PC-9 (cell line): Measurements from ENCODE around the gene ZNF71. TPM values are rescaled to one million over a fixed set of nuclear protein-coding genes. Genes with fewer than 3 reads are reported as not detected.

Experiments
- BruUV-seq: library from RNA; stranded (reverse); fragments of 400-500 nt; replicated peaks from 2 replicates; lab custom pipeline; 2021; lab: Mats Ljungman, UMichigan
- CTCF ChIA-PET: fragments of 300-600 bp; sonication (Branson Sonifier 250); formaldehyde crosslinking; loops from one replicate; lab custom pipeline; 2022; ENCODE audit warnings: antibody characterized with exemption; lab: Charles Lee
- POLR2A ChIA-PET: fragments of 300-600 bp; sonication (Branson Sonifier 250); formaldehyde crosslinking; loops from one replicate; lab custom pipeline; 2022; ENCODE audit warnings: antibody characterized with exemption; ENCODE audit not compliant: unreplicated experiment; lab: Charles Lee
- DNase-seq, 2 experiments: peaks; one replicate each; pipeline versions ENCODE4 v3.0.0 to v3.0.0-alpha.2; 2015 to 2022; ENCODE audit warnings: mixed read lengths in 1 of 2
- H2AFZ ChIP-seq: fragments of 200-600 bp; sonication (generic); 2 replicates; pipeline ENCODE4 v1.8.1; 2017; ENCODE audit warnings: antibody characterized with exemption
- H3F3A ChIP-seq: fragments of 200-600 bp; sonication (generic); 2 replicates; pipeline ENCODE4 v1.8.1; 2017; ENCODE audit warnings: antibody characterized with exemption, mild to moderate bottlenecking, low read depth; ENCODE audit not compliant: insufficient read depth
- H3K27ac ChIP-seq: fragments of 200-600 bp; sonication (generic); 2 replicates; pipeline ENCODE4 v1.6.1; 2016; ENCODE audit warnings: mixed run types
- H3K27me3 ChIP-seq: fragments of 200-600 bp; sonication (generic); 2 replicates; pipeline ENCODE4 v1.6.1; 2016; ENCODE audit warnings: low read depth, mixed run types; ENCODE audit not compliant: insufficient read depth
- H3K36me3 ChIP-seq: fragments of 200-600 bp; sonication (generic); 2 replicates; pipeline ENCODE4 v1.6.1; 2016; ENCODE audit warnings: low read depth, mixed run types
- H3K4me1 ChIP-seq: fragments of 200-600 bp; sonication (generic); replicated peaks from 2 replicates; pipeline ENCODE4 v1.6.1; 2016; ENCODE audit warnings: mixed run types; ENCODE audit not compliant: insufficient read depth
- H3K4me2 ChIP-seq: fragments of 200-600 bp; sonication (generic); 2 replicates; pipeline ENCODE4 v1.6.1; 2017; ENCODE audit warnings: mixed run types
- H3K4me3 ChIP-seq: fragments of 200-600 bp; sonication (generic); 2 replicates; pipeline ENCODE4 v1.6.1; 2016; ENCODE audit warnings: mixed run types
- H3K79me2 ChIP-seq: fragments of 200-600 bp; sonication (generic); 2 replicates; pipeline ENCODE4 v1.6.1; 2017; ENCODE audit warnings: low read depth, mixed run types
- H3K9me2 ChIP-seq: fragments of 200-600 bp; sonication (generic); 2 replicates; pipeline ENCODE4 v1.8.1; 2017; ENCODE audit warnings: mild to moderate bottlenecking; ENCODE audit not compliant: insufficient read depth
- H3K9me3 ChIP-seq: fragments of 200-600 bp; sonication (generic); 2 replicates; pipeline ENCODE4 v1.8.1; 2016; ENCODE audit warnings: low read depth; ENCODE audit not compliant: insufficient read depth
- H4K20me1 ChIP-seq: fragments of 200-600 bp; sonication (generic); 2 replicates; pipeline ENCODE4 v1.8.1; 2017; ENCODE audit not compliant: insufficient read depth
- CTCF ChIP-seq: fragments of 200-600 bp; sonication (generic); conservative IDR thresholded peaks from 2 replicates; pipeline ENCODE4 v1.6.1; 2017; ENCODE audit warnings: mixed run types, antibody characterized with exemption, mild to moderate bottlenecking, moderate library complexity
- EZH2 ChIP-seq: fragments of 200-600 bp; sonication (generic); IDR thresholded peaks from 2 replicates; pipeline ENCODE4 v1.8.0; 2017; ENCODE audit warnings: antibody characterized with exemption, low read depth
- intact Hi-C: fragments of 100-400 bp; cut with micrococcal nuclease; formaldehyde crosslinking; loops from one replicate; pipeline ENCODE4 v1.10.0; 2022; ENCODE audit not compliant: unreplicated experiment
- total RNA-seq: library from RNA; stranded (reverse); gene quantifications from 2 replicates; pipeline ENCODE4 v1.2.3, GENCODE V29; 2021

ZNF71 gene
- total RNA-seq, 1 experiment from 2014 or later: 7.2 TPM

DNA sequence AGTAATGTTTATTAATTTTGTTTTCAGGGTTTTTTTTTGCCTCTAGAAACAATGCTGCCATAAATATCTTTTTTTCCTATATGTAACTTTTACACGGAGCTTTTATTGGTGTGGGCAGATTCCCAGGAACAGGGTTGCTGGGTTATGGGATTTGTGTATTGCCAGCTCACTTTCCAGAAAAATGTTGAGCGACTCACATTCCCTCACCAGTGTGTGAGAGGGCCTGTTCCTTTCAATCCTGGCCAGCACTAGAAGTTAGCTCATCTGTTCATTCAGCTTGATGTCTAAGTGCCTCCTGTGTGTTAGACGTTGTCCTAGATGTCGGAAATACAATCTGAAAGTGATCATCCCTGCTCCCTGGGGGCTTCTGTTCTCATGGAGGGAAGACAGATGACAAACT lies 2.6 kb downstream of the ZNF71 start:
- Histone ChIP-seq H3K36me3 (peaks cover 39% of the 10 kb centered on the region), H3K9me3 (no peaks in the 10 kb centered on the region; the same call in none of the 2 replicates), H4K20me1 (no peaks in the 10 kb centered on the region), H3F3A (no peaks in the 10 kb centered on the region), H3K4me1 (0 out of 2 replicates have a peak, but pooled peaks cover 4% of the 10 kb centered on the region), H3K79me2 (peaks cover 14% of the 10 kb centered on the region), H3K9me2 (no peaks in the 10 kb centered on the region), H2AFZ (no peak overlapping the region), H3K4me2 (no peak overlapping the region), H3K4me3 (no peak overlapping the region), H3K27ac (no peak overlapping the region), H3K27me3 (no peaks in the 10 kb centered on the region; the same call in 1 of the 2 replicates)
- DNase-seq: no peak
- ChIA-PET POLR2A (no interaction called here), CTCF (no interaction called here)
- TF ChIP-seq CTCF: no peak
- TF ChIP-seq EZH2: no peak
- no TSS peak for BruUV-seq
- intact Hi-C loops: no loop called here

DNA sequence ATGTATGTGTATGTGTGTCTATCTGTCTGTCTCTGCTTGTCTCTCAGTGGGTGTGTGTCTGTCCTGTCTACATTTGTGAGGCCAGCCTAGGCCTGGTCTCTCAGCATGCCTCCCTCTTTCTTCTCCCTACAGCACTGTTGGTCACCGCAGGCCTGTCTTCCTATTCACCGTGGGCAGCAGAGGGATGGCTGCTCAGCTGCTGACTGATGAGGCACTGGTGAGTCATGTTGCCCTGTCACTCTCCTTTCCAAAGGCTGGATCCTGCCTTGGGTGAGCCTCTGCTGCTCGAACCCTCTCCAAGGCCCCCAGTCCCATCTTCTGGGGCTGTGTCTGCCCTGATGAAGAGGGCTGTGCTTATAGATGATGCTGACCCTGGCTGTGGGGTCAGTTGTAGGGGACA lies 6.3 kb downstream of the ZNF71 start:
- intact Hi-C loops: no loop called here
- Histone ChIP-seq H3K4me1 (no peaks in the 10 kb centered on the region), H3K79me2 (0 out of 2 replicates have a peak, but pooled peaks cover 3% of the 10 kb centered on the region), H3K4me2 (no peak overlapping the region), H3K36me3 (peaks cover 53% of the 10 kb centered on the region), H3K9me3 (peaks cover 12% of the 10 kb centered on the region; the same call in 1 of the 2 replicates), H2AFZ (no peak overlapping the region), H3K9me2 (no peaks in the 10 kb centered on the region), H4K20me1 (no peaks in the 10 kb centered on the region), H3K27ac (no peak overlapping the region), H3K27me3 (no peaks in the 10 kb centered on the region), H3K4me3 (no peak overlapping the region), H3F3A (no peaks in the 10 kb centered on the region)
- CTCF ChIA-PET: no interaction called here
- BruUV-seq: no TSS peak
- POLR2A ChIA-PET: no interaction called here
- no peak for DNase-seq
- TF ChIP-seq EZH2: no peak
- TF ChIP-seq CTCF: no peak

DNA sequence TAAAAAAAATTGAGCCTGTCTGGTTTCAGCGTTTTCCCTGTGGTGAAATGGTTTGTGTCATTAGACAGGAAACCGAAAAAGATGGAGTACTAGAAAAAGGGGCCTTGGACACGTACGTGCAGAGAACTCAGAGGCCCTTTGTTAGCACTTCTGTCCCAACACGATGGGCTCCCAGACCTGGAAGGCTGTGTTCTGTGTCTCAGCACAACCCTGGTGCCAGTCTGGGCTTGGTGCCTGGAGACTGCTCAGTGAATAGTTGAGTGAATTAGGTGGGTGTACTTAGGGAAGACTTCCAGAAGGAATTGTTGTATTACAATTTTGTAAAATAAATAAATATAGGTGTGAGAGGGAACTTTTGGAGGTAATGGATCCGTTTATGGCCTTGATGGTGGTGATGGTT lies 8.7 kb downstream of the ZNF71 start:
- no peaks in the 10 kb centered on the region for H3K9me2 ChIP-seq
- H3K36me3 ChIP-seq: peaks cover 39% of the 10 kb centered on the region
- no peak overlapping the region for H2AFZ ChIP-seq
- no peak overlapping the region for H3K4me2 ChIP-seq
- no peaks in the 10 kb centered on the region; the same call in 1 of the 2 replicates for H3K79me2 ChIP-seq
- peaks cover 28% of the 10 kb centered on the region for H3K9me3 ChIP-seq
- DNase-seq: no peak
- no TSS peak for BruUV-seq
- no peak for TF ChIP-seq EZH2
- TF ChIP-seq CTCF: no peak
- H3K27me3 ChIP-seq: no peaks in the 10 kb centered on the region
- intact Hi-C loops: no loop called here
- ChIA-PET POLR2A (no interaction called here), CTCF (no interaction called here)
- H3K4me1 ChIP-seq: no peaks in the 10 kb centered on the region
- no peak overlapping the region for H3K4me3 ChIP-seq
- no peaks in the 10 kb centered on the region for H3F3A ChIP-seq
- no peak overlapping the region for H3K27ac ChIP-seq
- no peaks in the 10 kb centered on the region for H4K20me1 ChIP-seq
